DOHH2 (cell line): ENCODE data around the gene FAIM2.

Source experiments
- H3F3A ChIP-seq: fragments of 200-600 bp; sonication (generic), shearing (Covaris generic); 2 replicates; pipeline ENCODE4 v1.6.0; 2016; ENCODE audit warnings: antibody characterized with exemption, mild to moderate bottlenecking; ENCODE audit not compliant: control insufficient read depth, insufficient read depth
- H3K27ac ChIP-seq: fragments of 200-600 bp; sonication (generic); 2 replicates; pipeline ENCODE4 v1.5.1; 2014; ENCODE audit warnings: low read depth, mild to moderate bottlenecking, low read length, moderate library complexity
- H3K27me3 ChIP-seq: fragments of 200-600 bp; sonication (generic); 2 replicates; pipeline ENCODE4 v1.6.1; 2014; ENCODE audit warnings: mild to moderate bottlenecking, low read length, mixed read lengths; ENCODE audit not compliant: control insufficient read depth
- H3K36me3 ChIP-seq: fragments of 200-600 bp; sonication (generic); 2 replicates; pipeline ENCODE4 v1.6.1; 2014; ENCODE audit warnings: mild to moderate bottlenecking, low read length, moderate library complexity, mixed read lengths; ENCODE audit not compliant: control insufficient read depth
- H3K4me1 ChIP-seq: fragments of 200-600 bp; sonication (generic); 2 replicates; pipeline ENCODE4 v1.6.1; 2014; ENCODE audit warnings: mild to moderate bottlenecking, low read length, mixed read lengths; ENCODE audit not compliant: control insufficient read depth
- H3K4me2 ChIP-seq: fragments of 200-600 bp; sonication (generic); 2 replicates; pipeline ENCODE4 v1.6.0; 2014; ENCODE audit warnings: mild to moderate bottlenecking, low read length, moderate library complexity
- H3K4me3 ChIP-seq: fragments of 200-600 bp; sonication (generic); 2 replicates; pipeline ENCODE4 v1.5.1; 2014; ENCODE audit warnings: mild to moderate bottlenecking, low read length, mixed read lengths
- H3K79me2 ChIP-seq: fragments of 200-600 bp; sonication (generic); 2 replicates; pipeline ENCODE4 v1.6.1; 2014; ENCODE audit warnings: mild to moderate bottlenecking, low read length, mixed read lengths; ENCODE audit not compliant: control insufficient read depth
- H3K9me2 ChIP-seq: fragments of 200-600 bp; sonication (generic); replicated peaks from 2 replicates; pipeline ENCODE4 v1.6.1; 2014; ENCODE audit warnings: mild to moderate bottlenecking, low read length, mixed read lengths; ENCODE audit not compliant: control insufficient read depth
- H3K9me3 ChIP-seq: fragments of 200-600 bp; sonication (generic); 2 replicates; pipeline ENCODE4 v1.6.1; 2014; ENCODE audit warnings: antibody characterized with exemption, low read length, mixed read lengths; ENCODE audit not compliant: control insufficient read depth, insufficient read depth
- H4K20me1 ChIP-seq: fragments of 200-600 bp; sonication (generic); 2 replicates; pipeline ENCODE4 v1.6.0; 2014; ENCODE audit warnings: low read depth, mild to moderate bottlenecking, antibody characterized with exemption, low read length, moderate library complexity; ENCODE audit not compliant: control insufficient read depth, insufficient read depth
- EZH2phosphoT487 ChIP-seq: fragments of 200-600 bp; sonication (generic); IDR thresholded peaks from 2 replicates; pipeline ENCODE4 v1.6.1; 2017; ENCODE audit warnings: borderline replicate concordance, mild to moderate bottlenecking, antibody characterized with exemption, low read length, moderate library complexity, mixed read lengths
- TF ChIP-seq, protein P1 (sequence below): fragments of 200-600 bp; sonication (generic); IDR thresholded peaks from one replicate; pipeline ENCODE4 v1.5.1; 2014; ENCODE audit warnings: antibody characterized with exemption, mild to moderate bottlenecking, low read depth, low read length; ENCODE audit not compliant: poor library complexity, severe bottlenecking

Gene FAIM2

DNA sequence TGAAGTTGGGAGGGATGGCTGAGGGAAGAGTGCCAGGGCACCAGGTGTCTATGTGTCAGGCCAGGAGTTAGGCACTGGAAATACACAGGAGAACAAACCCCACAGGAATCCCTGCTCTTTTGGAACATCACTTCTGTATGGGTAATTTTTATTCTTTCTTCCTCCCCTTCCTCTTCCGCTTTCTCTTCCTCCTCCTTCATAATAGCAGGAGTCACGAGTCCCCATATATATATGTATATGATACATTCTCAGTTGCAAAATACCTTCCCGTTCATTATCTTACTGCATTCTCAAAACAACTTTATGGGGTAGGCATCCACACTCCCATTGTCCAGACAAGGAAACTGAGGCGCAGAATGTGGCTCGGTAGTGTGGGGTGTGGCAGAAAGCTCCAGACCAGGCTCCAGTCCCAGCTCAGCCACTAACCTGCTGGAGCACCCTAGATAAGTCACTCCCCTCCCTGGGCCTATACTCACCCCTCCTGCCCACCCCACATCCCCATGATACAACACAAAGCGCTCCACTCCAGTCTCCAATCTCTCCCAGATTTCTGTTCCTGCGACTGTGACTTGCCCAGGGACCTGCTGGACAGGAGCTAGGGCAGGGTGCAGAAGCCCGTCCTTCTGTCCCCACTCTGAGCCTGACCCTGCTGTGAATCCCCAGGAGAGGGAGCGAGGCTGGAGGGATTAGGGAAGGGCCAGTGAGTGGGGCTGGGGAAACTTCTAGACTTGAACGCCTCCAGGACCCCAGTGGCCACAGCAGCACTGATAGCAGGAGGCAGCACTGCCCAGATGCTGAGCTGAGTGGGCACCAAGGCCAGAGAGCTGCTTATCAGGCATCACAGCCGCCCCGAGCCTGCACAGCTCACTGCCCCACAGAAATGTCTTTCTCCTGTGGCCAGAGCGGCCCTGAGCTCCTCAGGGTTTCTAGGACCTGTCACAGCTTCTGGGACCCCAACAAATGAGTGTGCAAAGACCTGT lies 45.5 kb upstream of the FAIM2 start:
- H3K27ac ChIP-seq = no peak overlapping the region

GRCh38 chr12:49947593-49948226 lies 44.0 kb upstream of the FAIM2 start:
- Histone ChIP-seq H3K79me2 (no peaks in the 10 kb centered on the region), H3K4me3 (no peak overlapping the region), H3K27me3 (no peaks in the 10 kb centered on the region), H3K9me2 (no peaks in the 10 kb centered on the region), H4K20me1 (no peaks in the 10 kb centered on the region), H3K4me1 (peaks cover 12% of the 10 kb centered on the region), H3K9me3 (no peaks in the 10 kb centered on the region), H3K4me2 (no peak overlapping the region), H3K36me3 (no peaks in the 10 kb centered on the region), H3F3A (0 out of 2 replicates have a peak, but pooled peaks cover 2% of the 10 kb centered on the region), H3K27ac (no peak overlapping the region)
- TF ChIP-seq, protein P1, sequence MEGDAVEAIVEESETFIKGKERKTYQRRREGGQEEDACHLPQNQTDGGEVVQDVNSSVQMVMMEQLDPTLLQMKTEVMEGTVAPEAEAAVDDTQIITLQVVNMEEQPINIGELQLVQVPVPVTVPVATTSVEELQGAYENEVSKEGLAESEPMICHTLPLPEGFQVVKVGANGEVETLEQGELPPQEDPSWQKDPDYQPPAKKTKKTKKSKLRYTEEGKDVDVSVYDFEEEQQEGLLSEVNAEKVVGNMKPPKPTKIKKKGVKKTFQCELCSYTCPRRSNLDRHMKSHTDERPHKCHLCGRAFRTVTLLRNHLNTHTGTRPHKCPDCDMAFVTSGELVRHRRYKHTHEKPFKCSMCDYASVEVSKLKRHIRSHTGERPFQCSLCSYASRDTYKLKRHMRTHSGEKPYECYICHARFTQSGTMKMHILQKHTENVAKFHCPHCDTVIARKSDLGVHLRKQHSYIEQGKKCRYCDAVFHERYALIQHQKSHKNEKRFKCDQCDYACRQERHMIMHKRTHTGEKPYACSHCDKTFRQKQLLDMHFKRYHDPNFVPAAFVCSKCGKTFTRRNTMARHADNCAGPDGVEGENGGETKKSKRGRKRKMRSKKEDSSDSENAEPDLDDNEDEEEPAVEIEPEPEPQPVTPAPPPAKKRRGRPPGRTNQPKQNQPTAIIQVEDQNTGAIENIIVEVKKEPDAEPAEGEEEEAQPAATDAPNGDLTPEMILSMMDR = no peak
- no peak for TF ChIP-seq EZH2phosphoT487

More for the DNA sequence above, 45.5 kb upstream of the FAIM2 start:
- Histone ChIP-seq H4K20me1 (no peaks in the 10 kb centered on the region), H3K9me3 (no peaks in the 10 kb centered on the region), H3F3A (0 out of 2 replicates have a peak, but pooled peaks cover 2% of the 10 kb centered on the region), H3K79me2 (no peaks in the 10 kb centered on the region), H3K4me1 (peaks cover 12% of the 10 kb centered on the region), H3K4me2 (no peak overlapping the region), H3K27me3 (no peaks in the 10 kb centered on the region), H3K4me3 (no peak overlapping the region), H3K9me2 (no peaks in the 10 kb centered on the region), H3K36me3 (no peaks in the 10 kb centered on the region)
- TF ChIP-seq, protein P1 = no peak
- TF ChIP-seq EZH2phosphoT487 = no peak

GRCh38 chr12:49946497-49946896 lies 42.8 kb upstream of the FAIM2 start:
- H3K27me3 ChIP-seq = no peaks in the 10 kb centered on the region
- H3K4me2 ChIP-seq = no peak overlapping the region
- H4K20me1 ChIP-seq = no peaks in the 10 kb centered on the region
- H3K79me2 ChIP-seq = no peaks in the 10 kb centered on the region
- no peak for TF ChIP-seq EZH2phosphoT487
- TF ChIP-seq, protein P1 = no peak
- H3K36me3 ChIP-seq = no peaks in the 10 kb centered on the region
- H3K9me3 ChIP-seq = no peaks in the 10 kb centered on the region
- no peaks in the 10 kb centered on the region for H3K9me2 ChIP-seq
- no peak overlapping the region for H3K27ac ChIP-seq
- no peak overlapping the region for H3K4me3 ChIP-seq
- 0 out of 2 replicates have a peak, but pooled peaks cover 2% of the 10 kb centered on the region for H3F3A ChIP-seq
- peaks cover 12% of the 10 kb centered on the region for H3K4me1 ChIP-seq
